OCI-LY7 (cell line): Measurements from ENCODE around the gene TAF4.

ENCODE experiments used
- EZH2phosphoT487 ChIP-seq: fragments of 200-600 bp; sonication (generic); IDR thresholded peaks from 2 replicates; pipeline ENCODE4 v1.6.1; 2018; ENCODE audit warnings: low read depth, borderline replicate concordance, mild to moderate bottlenecking, mixed run types, antibody characterized with exemption, low read length, moderate library complexity, mixed read lengths
- TF ChIP-seq, protein P1 (sequence below): fragments of 200-600 bp; sonication (generic); conservative IDR thresholded peaks from 2 replicates; pipeline ENCODE4 v1.5.1; 2014; ENCODE audit warnings: mild to moderate bottlenecking, antibody characterized with exemption, low read length, moderate library complexity, mixed read lengths

DNA sequence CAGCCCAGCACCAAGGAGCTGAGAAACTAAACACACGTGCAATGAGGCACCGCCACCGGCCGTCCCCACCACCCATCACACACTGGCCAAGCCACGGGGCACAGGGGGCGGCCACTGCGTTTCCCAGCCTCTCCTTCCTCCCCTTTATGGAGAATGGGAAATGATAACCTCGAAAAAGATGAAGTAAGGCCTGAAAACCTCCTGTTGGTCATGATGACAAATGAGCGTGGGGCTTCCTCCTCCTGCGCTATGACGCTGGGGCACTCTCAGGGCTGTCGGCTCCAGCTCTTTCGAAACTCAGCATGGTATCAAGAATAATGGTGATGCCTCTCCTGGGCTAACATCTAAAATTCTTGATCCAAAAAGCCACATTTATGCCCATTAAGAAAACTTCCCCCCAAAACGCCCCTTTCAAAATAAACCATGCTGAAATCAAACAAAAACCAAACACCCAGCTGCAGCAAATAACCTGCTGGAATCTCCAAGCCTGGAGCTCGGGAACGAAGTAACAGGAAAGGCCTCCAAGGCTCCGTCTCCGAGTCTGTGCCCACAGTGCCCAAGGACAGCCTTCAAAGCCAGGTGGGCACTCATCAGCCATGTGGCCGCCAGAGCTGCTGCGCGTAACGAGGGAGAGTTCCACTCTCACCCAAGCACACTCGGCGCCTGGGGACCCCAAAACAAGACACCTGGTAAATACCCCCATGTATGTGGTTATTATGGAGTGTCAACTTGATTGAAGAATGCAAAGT is 50.0 kb downstream of the TAF4 start:
- TF ChIP-seq, protein P1, sequence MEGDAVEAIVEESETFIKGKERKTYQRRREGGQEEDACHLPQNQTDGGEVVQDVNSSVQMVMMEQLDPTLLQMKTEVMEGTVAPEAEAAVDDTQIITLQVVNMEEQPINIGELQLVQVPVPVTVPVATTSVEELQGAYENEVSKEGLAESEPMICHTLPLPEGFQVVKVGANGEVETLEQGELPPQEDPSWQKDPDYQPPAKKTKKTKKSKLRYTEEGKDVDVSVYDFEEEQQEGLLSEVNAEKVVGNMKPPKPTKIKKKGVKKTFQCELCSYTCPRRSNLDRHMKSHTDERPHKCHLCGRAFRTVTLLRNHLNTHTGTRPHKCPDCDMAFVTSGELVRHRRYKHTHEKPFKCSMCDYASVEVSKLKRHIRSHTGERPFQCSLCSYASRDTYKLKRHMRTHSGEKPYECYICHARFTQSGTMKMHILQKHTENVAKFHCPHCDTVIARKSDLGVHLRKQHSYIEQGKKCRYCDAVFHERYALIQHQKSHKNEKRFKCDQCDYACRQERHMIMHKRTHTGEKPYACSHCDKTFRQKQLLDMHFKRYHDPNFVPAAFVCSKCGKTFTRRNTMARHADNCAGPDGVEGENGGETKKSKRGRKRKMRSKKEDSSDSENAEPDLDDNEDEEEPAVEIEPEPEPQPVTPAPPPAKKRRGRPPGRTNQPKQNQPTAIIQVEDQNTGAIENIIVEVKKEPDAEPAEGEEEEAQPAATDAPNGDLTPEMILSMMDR: no peak
- TF ChIP-seq EZH2phosphoT487: no peak
